Esophagus muscularis mucosa (tissue), 4 donors: ENCODE measurements around the gene PCDHA10. TPM values are rescaled to one million over a fixed set of nuclear protein-coding genes. Genes with fewer than 3 reads are reported as not detected.
"Not testable (repeated sequence)": the region's sequence is repeated elsewhere in the genome, so short reads cannot be mapped to it uniquely, and the experiment has no call there.

Experiments used
- DNase-seq: peaks from one replicate; pipeline ENCODE4 v3.0.0-alpha.2; 2017; ENCODE audit errors: extremely low spot score
- H3K27ac ChIP-seq, 4 donors: fragments of 200-600 bp; sonication (generic); replicated peaks in 1 of 4; 1 replicate in 3 of 4; 2 replicates in 1 of 4; pipeline ENCODE4 v1.5.1; 2016 to 2019; ENCODE audit warnings: mild to moderate bottlenecking in 1 of 4
- H3K27me3 ChIP-seq, 4 donors: fragments of 200-600 bp; sonication (generic); one replicate each; pipeline versions ENCODE4 v1.5.1 to v1.6.0; 2016 to 2019
- H3K36me3 ChIP-seq, 4 donors: fragments of 200-600 bp; sonication (generic); one replicate each; pipeline ENCODE4 v1.5.1; 2016 to 2019
- H3K4me1 ChIP-seq, 4 donors: fragments of 200-600 bp; sonication (generic); one replicate each; pipeline ENCODE4 v1.5.1; 2016 to 2019
- H3K4me3 ChIP-seq, 4 donors: fragments of 200-600 bp; sonication (generic); 1 replicate in 2 of 4; 2 replicates in 2 of 4; pipeline ENCODE4 v1.5.1; 2016 to 2019; ENCODE audit warnings: mild to moderate bottlenecking in 4 of 4, moderate library complexity in 1 of 4
- H3K9me3 ChIP-seq, 4 donors: fragments of 200-600 bp; sonication (generic); 1 replicate in 3 of 4; 2 replicates in 1 of 4; pipeline ENCODE4 v1.5.1; 2016 to 2019
- CTCF ChIP-seq, 3 experiments: fragments of 200-600 bp in 2 of 3; fragments of 450-650 bp in 1 of 3; sonication (generic) in 2 of 3; IDR thresholded peaks; one replicate each; pipeline ENCODE4 v1.5.1; 2017 to 2019; ENCODE audit warnings: antibody characterized with exemption in 3 of 3, mild to moderate bottlenecking in 2 of 3, moderate library complexity in 1 of 3
- EP300 ChIP-seq: sonication (generic); formaldehyde crosslinking; IDR thresholded peaks from one replicate; pipeline ENCODE4 v1.6.1; 2017; ENCODE audit warnings: antibody characterized with exemption
- POLR2A ChIP-seq: fragments of 450-650 bp; IDR thresholded peaks from one replicate; pipeline ENCODE4 v1.6.1; 2017; ENCODE audit warnings: antibody characterized with exemption, moderate library complexity, mild to moderate bottlenecking, low read depth
- POLR2AphosphoS5 ChIP-seq, 2 donors: sonication (generic); formaldehyde crosslinking; IDR thresholded peaks; one replicate each; pipeline ENCODE4 v1.6.1; 2017; ENCODE audit warnings: antibody characterized with exemption in 2 of 2
- WGBS: methylation state at CpG from one replicate; pipeline ENCODE4 v1.1.5; 2018; 5-methylcytosine and 5-hydroxymethylcytosine counted together
- intact Hi-C: fragments of 100-400 bp; cut with DNase I; formaldehyde crosslinking; loops from one replicate; pipeline ENCODE4 v1.15.1; 2023
- total RNA-seq, 4 donors: library from RNA; depleted of rRNA; stranded (reverse); fragments of >200 nt; gene quantifications; one replicate each; pipeline versions ENCODE4 v1.1.0 to v1.2.1, GENCODE V29; 2016

The PCDHA10 gene
- total RNA-seq, 4 donors from 2014 or later: 0.33 to 1.6 (median 1.0) TPM

- no peak for TF ChIP-seq POLR2AphosphoS5 (IDR thresholded peaks at IDR 0.05)
- TF ChIP-seq CTCF (IDR thresholded peaks at IDR 0.05): no peak
- no peak for TF ChIP-seq EP300
- no peak for TF ChIP-seq POLR2A
- H3K27me3 ChIP-seq: peaks cover 0 to 52% (median 2%) of the 10 kb centered on the region in 4 donors
- intact Hi-C loops: no loop called here
Observed at GRCh38 chr5:140869555-140869886, 13.8 kb downstream of the PCDHA10 start.

GRCh38 chr5:140870221-140871201 is 14.8 kb downstream of the PCDHA10 start:
- Histone ChIP-seq H3K4me3 (no peak overlapping the region), H3K36me3 (no peaks in the 10 kb centered on the region), H3K27me3 (peaks cover 0 to 61% (median 4%) of the 10 kb centered on the region in 4 donors), H3K27ac (no peak overlapping the region), H3K4me1 (no peaks in the 10 kb centered on the region), H3K9me3 (peaks cover 0 to 48% (median 17%) of the 10 kb centered on the region in 4 donors)
- WGBS: 44% methylated on average over 19 of the region's 114 CpGs
- TF ChIP-seq EP300: no peak
- DNase-seq: no peak
- intact Hi-C loops: no loop called here

More at GRCh38 chr5:140869555-140869886, 13.8 kb downstream of the PCDHA10 start:
- WGBS: 64% methylated on average over 5 of the region's 5 CpGs
- no peak overlapping the region for H3K27ac ChIP-seq
- H3K4me3 ChIP-seq: peak overlapping the region in 3 of 4 donors; percentile 28 to 32 (median 32)
- no peaks in the 10 kb centered on the region for H3K4me1 ChIP-seq
- no peaks in the 10 kb centered on the region for H3K36me3 ChIP-seq
- DNase-seq: no peak
- peaks cover 0 to 45% (median 17%) of the 10 kb centered on the region in 4 donors for H3K9me3 ChIP-seq

GRCh38 chr5:140875085-140876065 is 19.7 kb downstream of the PCDHA10 start, which contains the start of gene PCDHA12:
Gene PCDHA12, plus strand, starts transcription at chr5:140875308. Its CDS starts 165 bp downstream, at chr5:140875473.
- peaks cover 0 to 74% (median 7%) of the 10 kb centered on the region in 4 donors for H3K27me3 ChIP-seq
- no peaks in the 10 kb centered on the region for H3K36me3 ChIP-seq
- TF ChIP-seq POLR2AphosphoS5 (IDR thresholded peaks at IDR 0.05) (no peak), CTCF (IDR thresholded peaks at IDR 0.05) (peak in 2 of 3 experiments; percentile 12 to 16)
- intact Hi-C loops: no loop called here
- 25% methylated on average over 33 of the region's 47 CpGs for WGBS
- H3K9me3 ChIP-seq: peaks cover 0 to 47% (median 24%) of the 10 kb centered on the region in 4 donors
- H3K27ac ChIP-seq: peak within 1 kb of the TSS in 2 of 4 donors; percentile 2 to 20
- peak within 1 kb of the TSS in 3 of 4 donors; percentile 32 to 51 (median 38) for H3K4me3 ChIP-seq
- H3K4me1 ChIP-seq: no peaks in the 10 kb centered on the region
- DNase-seq: no peak

- H3K4me3 ChIP-seq, intact Hi-C loops, H3K27ac ChIP-seq, H3K36me3 ChIP-seq, H3K4me1 ChIP-seq, DNase-seq: not testable (repeated sequence)
- Histone ChIP-seq H3K27me3 (peaks cover 0 to 66% (median 5%) of the 10 kb centered on the region in 4 donors), H3K9me3 (peaks cover 0 to 34% (median 14%) of the 10 kb centered on the region in 4 donors)
- WGBS: 48% methylated on average over 44 of the region's 80 CpGs
Observed at GRCh38 chr5:140876541-140877261, 21.0 kb downstream of the PCDHA10 start.

GRCh38 chr5:140877262-140877581 is 21.5 kb downstream of the PCDHA10 start:
- intact Hi-C loops: no loop called here
- no peak for DNase-seq
- no peak for TF ChIP-seq CTCF (IDR thresholded peaks at IDR 0.05)
- no peak for TF ChIP-seq EP300
- TF ChIP-seq POLR2A: no peak
- TF ChIP-seq POLR2AphosphoS5 (IDR thresholded peaks at IDR 0.05): no peak
- H3K9me3 ChIP-seq: peaks cover 0 to 33% (median 14%) of the 10 kb centered on the region in 4 donors
- no peak overlapping the region for H3K27ac ChIP-seq
- WGBS: no CpG with 5 or more reads among the region's 37 CpGs
- peaks cover 0 to 68% (median 5%) of the 10 kb centered on the region in 4 donors for H3K27me3 ChIP-seq
- H3K4me3 ChIP-seq: no peak overlapping the region
- no peaks in the 10 kb centered on the region for H3K36me3 ChIP-seq
- no peaks in the 10 kb centered on the region for H3K4me1 ChIP-seq
